Measurements from ENCODE around the gene ATF7.

DNA sequence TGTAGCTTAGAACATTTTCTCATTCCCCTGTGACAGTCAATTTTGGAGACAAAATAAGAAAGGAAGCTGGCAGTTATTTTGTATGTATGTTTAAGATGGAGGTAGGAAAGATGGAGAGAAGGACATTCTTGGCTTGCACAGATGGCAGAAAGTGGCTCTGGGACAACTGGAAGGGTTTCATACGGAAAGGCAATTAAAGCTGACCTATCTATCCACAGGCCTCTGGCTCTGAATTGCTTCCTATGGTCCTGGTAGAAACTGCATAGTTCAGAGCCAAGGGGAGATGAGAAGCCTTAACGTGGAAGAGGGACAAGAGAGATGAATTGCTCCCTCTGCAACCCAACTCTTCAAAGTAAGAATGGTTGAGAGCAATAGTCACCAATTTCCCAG is 110.9 kb downstream of the ATF7 start:
- TF ChIP-seq EZH2phosphoT487 (IDR thresholded peaks at IDR 0.05; ENCODE audit: low read depth) = no peak
- TF ChIP-seq, protein P1, sequence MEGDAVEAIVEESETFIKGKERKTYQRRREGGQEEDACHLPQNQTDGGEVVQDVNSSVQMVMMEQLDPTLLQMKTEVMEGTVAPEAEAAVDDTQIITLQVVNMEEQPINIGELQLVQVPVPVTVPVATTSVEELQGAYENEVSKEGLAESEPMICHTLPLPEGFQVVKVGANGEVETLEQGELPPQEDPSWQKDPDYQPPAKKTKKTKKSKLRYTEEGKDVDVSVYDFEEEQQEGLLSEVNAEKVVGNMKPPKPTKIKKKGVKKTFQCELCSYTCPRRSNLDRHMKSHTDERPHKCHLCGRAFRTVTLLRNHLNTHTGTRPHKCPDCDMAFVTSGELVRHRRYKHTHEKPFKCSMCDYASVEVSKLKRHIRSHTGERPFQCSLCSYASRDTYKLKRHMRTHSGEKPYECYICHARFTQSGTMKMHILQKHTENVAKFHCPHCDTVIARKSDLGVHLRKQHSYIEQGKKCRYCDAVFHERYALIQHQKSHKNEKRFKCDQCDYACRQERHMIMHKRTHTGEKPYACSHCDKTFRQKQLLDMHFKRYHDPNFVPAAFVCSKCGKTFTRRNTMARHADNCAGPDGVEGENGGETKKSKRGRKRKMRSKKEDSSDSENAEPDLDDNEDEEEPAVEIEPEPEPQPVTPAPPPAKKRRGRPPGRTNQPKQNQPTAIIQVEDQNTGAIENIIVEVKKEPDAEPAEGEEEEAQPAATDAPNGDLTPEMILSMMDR (IDR thresholded peaks at IDR 0.05; ENCODE audit: low read depth, low read length) = no peak

All from OCI-LY3 (cell line).